ENCODE measurements around the gene BIVM.

- TF ChIP-seq GATA2 (IDR thresholded peaks at IDR 0.05; ENCODE audit: low read depth, low read length) (no peak), GATA3 (IDR thresholded peaks at IDR 0.05; ENCODE audit: low read depth, low read length) (no peak)
Measured at GRCh38 chr13:102879793-102880499, 81.0 kb downstream of the BIVM start.
